ENCODE results near the gene SEH1L. TPM values are rescaled to one million over a fixed set of nuclear protein-coding genes. Genes with fewer than 3 reads are reported as not detected.

Gene SEH1L
- total RNA-seq, 4 donors from 2014 or later: 26.9 to 41.1 (median 34.4) TPM

DNA sequence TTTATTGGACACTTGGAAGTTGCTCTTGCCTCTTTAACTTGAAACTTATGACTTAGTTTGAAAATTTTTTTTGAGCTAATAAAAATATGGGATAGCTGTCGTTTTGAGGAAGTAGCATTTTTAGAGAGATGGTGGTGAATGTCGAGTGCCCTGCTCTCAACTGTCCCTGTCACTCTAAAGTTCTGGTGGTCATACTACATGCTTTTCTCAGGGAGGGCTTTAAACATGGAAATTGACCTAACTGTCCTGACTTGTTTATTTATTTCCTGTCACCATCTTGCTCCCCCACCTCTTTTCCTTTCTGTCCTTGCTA, 59.4 kb downstream of the SEH1L start:
- Histone ChIP-seq H3K27ac (peak overlapping the region in 1 of 4 donors; percentile 0), H3K27me3 (no peaks in the 10 kb centered on the region), H3K4me3 (no peak overlapping the region), H3K36me3 (peaks cover 0 to 45% (median 0%) of the 10 kb centered on the region in 3 donors), H3K4me1 (peaks cover 0 to 13% (median 0%) of the 10 kb centered on the region in 4 donors), H3K9me3 (no peaks in the 10 kb centered on the region)
- 41 to 47% methylated on average over 2 of the region's 2 CpGs for WGBS, 2 donors
- no peak for TF ChIP-seq EP300 (IDR thresholded peaks at IDR 0.05)
- no peak for TF ChIP-seq POLR2A (IDR thresholded peaks at IDR 0.05)
- TF ChIP-seq CTCF (IDR thresholded peaks at IDR 0.05): no peak
- DNase-seq (ENCODE audit: low spot score in 2 of 2): no peak

- DNase-seq (ENCODE audit: low spot score in 2 of 2): no peak
- H3K4me1 ChIP-seq: peaks cover 0 to 8% (median 0%) of the 10 kb centered on the region in 4 donors
- WGBS, 2 donors: 93 to 95% methylated on average over 5 of the region's 5 CpGs
- no peak overlapping the region for H3K4me3 ChIP-seq
- H3K27me3 ChIP-seq: no peaks in the 10 kb centered on the region
- no peaks in the 10 kb centered on the region for H3K9me3 ChIP-seq
- no peak overlapping the region for H3K27ac ChIP-seq
- TF ChIP-seq POLR2A (IDR thresholded peaks at IDR 0.05): no peak
- TF ChIP-seq EP300 (IDR thresholded peaks at IDR 0.05): no peak
- no peak for TF ChIP-seq CTCF (IDR thresholded peaks at IDR 0.05)
- H3K36me3 ChIP-seq: peaks cover 0 to 80% (median 8%) of the 10 kb centered on the region in 3 donors
Measured at GRCh38 chr18:13011719-13012118, 63.9 kb downstream of the SEH1L start.

DNA sequence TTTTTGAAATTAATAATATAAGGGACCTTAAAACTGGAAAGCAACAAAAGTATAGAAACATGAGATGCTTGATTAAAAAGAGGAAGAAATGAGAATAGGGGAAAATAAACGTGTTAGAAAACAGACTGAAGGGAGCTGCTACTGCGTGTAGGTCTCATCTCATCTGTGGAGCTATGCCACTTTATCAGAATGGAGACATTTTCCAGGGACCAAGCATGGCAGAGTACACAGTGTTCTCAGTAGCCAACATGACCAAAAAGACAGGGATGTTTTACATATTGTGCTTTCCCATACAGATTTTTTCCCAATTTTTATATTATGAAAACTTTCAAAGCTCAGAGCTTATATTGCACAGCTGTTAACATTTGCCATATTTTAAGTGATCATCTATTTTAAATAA, 66.4 kb downstream of the SEH1L start:
- Histone ChIP-seq H3K36me3 (peaks cover 0 to 94% (median 8%) of the 10 kb centered on the region in 3 donors), H3K9me3 (no peaks in the 10 kb centered on the region), H3K27me3 (no peaks in the 10 kb centered on the region), H3K4me1 (no peaks in the 10 kb centered on the region), H3K27ac (no peak overlapping the region), H3K4me3 (no peak overlapping the region)
- no peak for DNase-seq (ENCODE audit: low spot score in 2 of 2)
- WGBS, 2 donors: 84 to 86% methylated on average over 2 of the region's 2 CpGs
- TF ChIP-seq CTCF (IDR thresholded peaks at IDR 0.05): no peak
- TF ChIP-seq POLR2A (IDR thresholded peaks at IDR 0.05): no peak
- no peak for TF ChIP-seq EP300 (IDR thresholded peaks at IDR 0.05)

DNA sequence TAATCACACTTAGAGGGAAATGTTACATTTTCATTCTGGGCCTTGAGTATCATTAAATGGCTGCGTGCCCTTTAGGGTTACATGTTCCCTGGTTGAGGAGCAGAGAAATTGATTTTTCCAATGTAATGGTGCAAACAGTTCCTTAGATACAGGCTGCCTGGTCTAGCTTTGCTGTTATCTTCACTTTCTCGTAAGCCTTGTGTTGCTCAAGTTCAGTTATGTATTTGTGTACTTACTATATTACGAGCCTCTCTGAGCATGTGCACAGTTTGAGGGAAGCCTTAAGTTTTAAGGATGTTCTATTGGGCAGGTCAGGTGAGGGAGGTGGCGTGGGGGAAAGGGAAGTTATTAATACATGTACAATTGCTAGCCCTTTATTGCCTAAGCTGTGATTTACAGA, 67.0 kb downstream of the SEH1L start:
- WGBS, 2 donors: 94 to 100% methylated on average over 4 of the region's 4 CpGs
- TF ChIP-seq POLR2A (IDR thresholded peaks at IDR 0.05) (no peak), EP300 (IDR thresholded peaks at IDR 0.05) (no peak), CTCF (IDR thresholded peaks at IDR 0.05) (no peak)
- Histone ChIP-seq H3K9me3 (no peaks in the 10 kb centered on the region), H3K27ac (no peak overlapping the region), H3K27me3 (no peaks in the 10 kb centered on the region), H3K36me3 (peaks cover 0 to 94% (median 8%) of the 10 kb centered on the region in 3 donors), H3K4me3 (no peak overlapping the region), H3K4me1 (no peaks in the 10 kb centered on the region)
- DNase-seq (ENCODE audit: low spot score in 2 of 2): no peak

- TF ChIP-seq POLR2A (IDR thresholded peaks at IDR 0.05) (no peak), CTCF (IDR thresholded peaks at IDR 0.05) (no peak), EP300 (IDR thresholded peaks at IDR 0.05) (no peak)
- no peak overlapping the region for H3K27ac ChIP-seq
- WGBS, 2 donors: 94 to 99% methylated on average over 2 of the region's 2 CpGs
Measured at GRCh38 chr18:13017247-13017875, 69.5 kb downstream of the SEH1L start.

More at GRCh38 chr18:13017247-13017875, 69.5 kb downstream of the SEH1L start:
- Histone ChIP-seq H3K4me3 (no peak overlapping the region), H3K9me3 (peaks cover 0 to 2% (median 0%) of the 10 kb centered on the region in 4 donors), H3K36me3 (peaks cover 0 to 97% (median 8%) of the 10 kb centered on the region in 3 donors), H3K4me1 (no peaks in the 10 kb centered on the region), H3K27me3 (no peaks in the 10 kb centered on the region)
- no peak for DNase-seq (ENCODE audit: low spot score in 2 of 2)

Data from tibial nerve (tissue), 4 donors.